Measurements from ENCODE around the gene NUBP2. TPM values are rescaled to one million over a fixed set of nuclear protein-coding genes. Genes with fewer than 3 reads are reported as not detected.

NUBP2 gene
- polyA plus RNA-seq, 2 of the 4 experiments (the other 2 are of a cell fraction), result 24.7 to 65.3 TPM

- TF ChIP-seq HMGXB4 (CRISPR knock-in tag; IDR thresholded peaks at IDR 0.05; ENCODE audit: borderline replicate concordance), result no peak
- no peak for TF ChIP-seq FOSL2 (IDR thresholded peaks at IDR 0.05)
- peak; percentile 29; the same call in 1 of the 2 replicates for TF ChIP-seq FOSL2 (CRISPR knock-in tag; IDR thresholded peaks at IDR 0.05)
- CTCF ChIA-PET, result interaction anchor here (1.0 to 4.0 kb wide), 3 partner anchors 18 to 36 kb away, joined by 3 to 13 read pairs (median 4); no protein-coding TSS in a partner anchor
- Histone ChIP-seq H3K27ac (peak overlapping the region; percentile 72 to 78), H3K9me3 (no peaks in the 10 kb centered on the region), H3K4me3 (no peak overlapping the region), H3K4me1 (peaks cover 22% of the 10 kb centered on the region), H3K4me2 (peak overlapping the region; percentile 65)
- POLR2A ChIA-PET, result interaction anchor here (1.0 to 1.8 kb wide), 3 partner anchors 8 to 40 kb away, joined by 3 to 19 read pairs (median 4); partner anchors contain the start of gene MAPK8IP3
- no peak for FAIRE-seq
- peak in 1 of 2 experiments; percentile 61 for DNase-seq (ENCODE audit: low read depth in 1 of 2, low spot score in 1 of 2)
- WGBS (ENCODE audit: missing lambda C conversion rate), result 56% methylated on average over 27 of the region's 31 CpGs
- ATAC-seq, result peak; percentile 60 to 74
These were observed 36.0 kb upstream of the NUBP2 start for GRCh38 chr16:1746693-1747195.

GRCh38 chr16:1747934-1748333 is 34.8 kb upstream of the NUBP2 start:
- Histone ChIP-seq H3K4me2 (no peak overlapping the region), H3K4me1 (peaks cover 22% of the 10 kb centered on the region), H3K27ac (no peak overlapping the region), H3K9me3 (no peaks in the 10 kb centered on the region), H3K4me3 (no peak overlapping the region)
- no peak for FAIRE-seq
- 96% methylated on average over 4 of the region's 11 CpGs for WGBS (ENCODE audit: missing lambda C conversion rate)
- POLR2A ChIA-PET, result interaction anchor here (1.1 kb wide), 1 partner anchor 42 kb away, joined by 3 read pairs; the partner anchor contains the start of gene MAPK8IP3
- CTCF ChIA-PET, result interaction anchor here (1.1 to 4.0 kb wide), 4 partner anchors 17 to 57 kb away, joined by 3 to 13 read pairs (median 4); partner anchors contain the start of genes EME2, MAPK8IP3 and MRPS34
- DNase-seq (ENCODE audit: low read depth in 1 of 2, low spot score in 1 of 2), result no peak
- no peak for ATAC-seq
- TF ChIP-seq HDAC2 (IDR thresholded peaks at IDR 0.05) (no peak), ESRRA (IDR thresholded peaks at IDR 0.05; ENCODE audit: borderline replicate concordance, low read length) (no peak), RFX5 (IDR thresholded peaks at IDR 0.05) (no peak), RARB (CRISPR knock-in tag; IDR thresholded peaks at IDR 0.05) (no peak), HOXB5 (CRISPR knock-in tag; IDR thresholded peaks at IDR 0.05) (no peak), RNF2 (IDR thresholded peaks at IDR 0.05; ENCODE audit: borderline replicate concordance, low read depth) (no peak), SREBF2 (IDR thresholded peaks at IDR 0.05) (no peak), PHF8 (IDR thresholded peaks at IDR 0.05; ENCODE audit: borderline replicate concordance, low read depth) (no peak), CBX2 (IDR thresholded peaks at IDR 0.05; ENCODE audit: borderline replicate concordance, low read depth) (no peak), ZFP36 (IDR thresholded peaks at IDR 0.05; ENCODE audit: borderline replicate concordance, partially characterized antibody) (no peak), MAX (IDR thresholded peaks at IDR 0.05) (no peak), BHLHE40 (IDR thresholded peaks at IDR 0.05; ENCODE audit: low read depth, low read length) (no peak), ZSCAN20 (CRISPR knock-in tag; IDR thresholded peaks at IDR 0.05) (no peak)

GRCh38 chr16:1749152-1750117 is 33.3 kb upstream of the NUBP2 start:
- H3K4me2 ChIP-seq, result no peak overlapping the region
- no peak overlapping the region for H3K27ac ChIP-seq
- H3K4me1 ChIP-seq, result peaks cover 22% of the 10 kb centered on the region
- no peak for ATAC-seq
- POLR2A ChIA-PET, result no interaction called here
- 93% methylated on average over 25 of the region's 29 CpGs for WGBS (ENCODE audit: missing lambda C conversion rate)
- H3K4me3 ChIP-seq, result no peak overlapping the region
- DNase-seq (ENCODE audit: low read depth in 1 of 2, low spot score in 1 of 2), result no peak
- TF ChIP-seq CBX2 (IDR thresholded peaks at IDR 0.05; ENCODE audit: borderline replicate concordance, low read depth), result no peak
- no peak for TF ChIP-seq JUNB (IDR thresholded peaks at IDR 0.05)
- no peak for TF ChIP-seq NR3C1 (IDR thresholded peaks at IDR 0.05)
- CTCF ChIA-PET, result interaction anchor here (0.7 to 4.0 kb wide), 6 partner anchors 15 to 52 kb away, joined by 3 to 15 read pairs (median 6); partner anchors contain the start of gene MAPK8IP3
- H3K9me3 ChIP-seq, result no peaks in the 10 kb centered on the region
- FAIRE-seq, result no peak

Measured in A549 (cell line).